ENCODE measurements around the gene RBMS2. TPM values are rescaled to one million over a fixed set of nuclear protein-coding genes. Genes with fewer than 3 reads are reported as not detected.
A peak's percentile ranks its signal among the peaks of the same experiment; 100 is the strongest.
"Not testable (repeated sequence)": the region's sequence is repeated elsewhere in the genome, so short reads cannot be mapped to it uniquely, and the experiment has no call there.

RBMS2 gene
- polyA plus RNA-seq, 3 donors = 36.9 to 47.4 (median 41.8) TPM

DNA sequence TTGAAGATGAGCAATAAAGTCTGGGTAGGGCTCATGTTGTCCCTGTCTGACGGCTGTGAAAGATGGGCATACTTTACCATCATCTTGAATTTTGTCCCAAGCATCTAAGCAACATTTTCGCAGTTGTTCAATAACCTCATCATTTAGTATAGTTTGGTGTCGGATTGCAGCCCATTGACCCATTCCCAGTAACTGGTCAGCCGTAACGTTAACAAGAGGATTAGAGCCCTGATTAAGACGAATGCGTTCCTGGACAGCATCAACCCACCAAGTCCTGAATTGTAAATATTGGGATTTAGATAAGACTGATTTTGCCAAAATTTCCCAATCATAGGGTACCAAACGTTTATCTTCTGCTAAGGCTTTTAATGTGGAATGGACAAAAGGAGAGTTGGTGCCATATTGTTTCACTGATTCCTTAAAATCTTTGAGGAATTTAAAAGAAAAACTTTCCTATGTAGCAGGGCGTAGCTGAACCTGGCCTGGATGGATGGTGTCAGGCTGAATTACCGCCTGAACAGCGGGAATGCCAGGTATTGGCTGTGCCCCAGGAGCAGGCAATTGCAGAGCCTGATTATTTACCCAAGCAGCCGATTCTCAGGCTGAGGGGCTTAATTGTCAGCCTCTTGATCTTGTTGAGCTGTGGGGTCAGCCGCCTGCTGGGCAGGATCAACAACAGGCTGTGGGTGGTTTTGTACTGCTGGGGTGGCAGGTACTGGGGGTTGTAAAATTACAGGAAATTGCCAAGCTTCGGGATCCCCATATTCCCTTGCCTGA is 23.3 kb upstream of the RBMS2 start:
- not testable (repeated sequence) for DNase-seq

- DNase-seq = not testable (repeated sequence)
Observed at GRCh38 chr12:56499452-56499851, 22.2 kb upstream of the RBMS2 start.

DNA sequence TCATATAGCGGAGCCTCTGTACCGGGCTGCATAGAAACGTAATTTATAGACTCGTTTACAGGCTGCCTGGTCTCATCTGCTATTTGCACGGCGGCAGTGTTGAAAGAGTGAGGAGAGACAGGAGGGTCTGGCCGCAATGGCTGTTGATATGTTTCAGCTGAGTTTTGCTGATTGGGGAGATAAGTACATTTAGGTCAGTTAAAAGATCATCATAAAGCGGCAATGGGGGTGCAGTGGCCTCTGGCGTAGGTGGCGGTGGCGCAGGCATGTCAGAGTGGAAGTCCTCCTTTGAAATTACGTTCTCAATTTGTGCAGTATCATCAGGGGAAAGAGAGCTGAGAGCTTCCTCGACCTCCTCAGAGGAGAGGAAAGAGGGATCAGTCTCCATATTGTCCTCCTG is 21.7 kb upstream of the RBMS2 start:
- DNase-seq = not testable (repeated sequence)

- no peak for DNase-seq
Observed at GRCh38 chr12:56510786-56511185, 10.8 kb upstream of the RBMS2 start.

DNA sequence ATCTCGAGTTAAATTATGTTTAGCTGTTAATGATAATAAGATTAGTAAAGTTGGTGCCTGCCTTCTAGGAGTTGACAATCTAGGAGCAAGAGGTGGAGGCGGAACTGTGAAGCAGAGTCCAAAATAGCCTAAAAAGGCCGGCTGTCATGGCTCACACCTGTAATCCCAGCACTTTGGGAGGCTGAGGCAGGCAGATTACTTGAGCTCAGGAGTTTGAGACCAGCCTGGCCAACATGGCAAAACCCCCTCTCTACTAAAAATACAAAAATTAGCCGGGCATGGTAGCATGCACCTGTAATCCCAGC is 7.7 kb upstream of the RBMS2 start:
- not testable (repeated sequence) for DNase-seq

- DNase-seq = no peak
Observed at GRCh38 chr12:56517854-56518253, 3.8 kb upstream of the RBMS2 start.

DNA sequence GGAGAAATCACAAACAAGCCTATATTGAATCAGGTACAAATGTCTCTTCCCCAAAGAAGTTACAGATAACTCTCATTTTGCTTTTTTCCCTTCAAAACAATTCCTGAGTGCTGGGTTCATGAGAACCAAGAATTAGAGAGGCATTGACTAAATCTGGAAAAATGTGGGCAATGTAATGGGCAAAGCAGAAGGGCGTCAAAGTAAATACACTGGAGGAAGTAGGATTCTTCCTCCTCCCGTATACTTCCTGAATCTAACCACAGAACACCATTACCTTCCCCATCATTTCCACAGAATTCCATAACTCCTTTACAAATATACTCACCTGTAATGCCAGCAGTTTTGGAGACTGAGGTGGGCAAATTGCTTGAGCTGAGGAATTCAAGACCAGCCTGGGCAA is 3.0 kb upstream of the RBMS2 start:
- no peak for DNase-seq

DNA sequence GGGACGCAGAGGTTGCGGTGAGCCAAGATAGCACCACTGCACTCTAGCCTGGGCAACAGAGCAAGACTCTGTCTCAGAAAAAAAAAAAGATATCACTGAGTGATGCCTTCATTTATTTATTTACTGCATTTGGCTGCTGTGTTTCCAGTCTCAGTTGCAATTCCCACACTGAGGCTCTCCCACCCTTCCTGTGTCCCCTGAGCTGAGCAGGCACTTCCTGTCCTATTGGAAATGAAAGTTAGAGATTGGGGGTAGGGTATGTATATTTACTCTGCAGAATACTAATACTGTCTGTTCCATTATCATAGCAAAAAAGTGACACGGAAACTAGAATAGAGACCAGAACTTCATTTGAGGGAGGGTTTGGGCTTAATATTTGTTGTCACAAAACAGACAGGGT is 1.6 kb upstream of the RBMS2 start:
- no peak for DNase-seq

DNA sequence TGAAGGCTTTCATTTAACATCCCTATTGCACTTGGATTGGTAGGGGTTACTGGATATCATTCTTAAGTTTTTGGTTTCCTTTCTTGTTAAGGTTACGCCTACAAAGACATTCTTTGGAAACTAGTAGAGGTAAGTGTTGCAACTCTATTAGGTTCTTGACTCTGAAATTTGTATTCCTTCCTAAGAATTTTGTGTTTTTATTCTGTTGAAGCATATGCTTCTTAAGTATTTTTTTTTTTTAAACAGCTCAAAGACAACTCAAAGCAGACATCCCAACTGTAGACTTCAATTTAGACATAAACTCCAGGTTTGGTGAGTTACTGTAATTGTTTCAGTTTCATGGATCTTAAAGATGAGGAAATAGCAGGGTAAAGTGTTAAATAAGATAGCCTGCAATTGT is 1.1 kb upstream of the RBMS2 start:
- no peak for DNase-seq

DNA sequence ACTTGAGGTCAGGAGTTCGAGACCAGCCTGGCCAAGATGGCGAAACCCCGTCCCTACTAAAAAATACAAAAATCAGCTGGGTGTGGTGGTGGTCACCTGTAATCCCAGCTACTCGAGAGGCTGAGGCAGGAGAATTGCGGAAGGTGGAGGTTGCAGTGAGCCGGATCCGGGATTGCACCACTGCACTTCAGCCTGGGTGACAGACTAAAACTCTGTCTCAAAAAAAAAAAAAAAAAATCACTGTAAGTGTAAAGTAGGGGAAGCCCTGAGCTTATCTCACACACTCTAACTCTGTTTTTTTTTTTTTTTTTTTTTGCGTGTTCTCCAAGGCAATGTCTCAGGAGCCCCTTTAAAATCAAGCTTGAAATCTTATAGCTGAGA is 421 bp upstream of the RBMS2 start:
- DNase-seq = no peak

DNA sequence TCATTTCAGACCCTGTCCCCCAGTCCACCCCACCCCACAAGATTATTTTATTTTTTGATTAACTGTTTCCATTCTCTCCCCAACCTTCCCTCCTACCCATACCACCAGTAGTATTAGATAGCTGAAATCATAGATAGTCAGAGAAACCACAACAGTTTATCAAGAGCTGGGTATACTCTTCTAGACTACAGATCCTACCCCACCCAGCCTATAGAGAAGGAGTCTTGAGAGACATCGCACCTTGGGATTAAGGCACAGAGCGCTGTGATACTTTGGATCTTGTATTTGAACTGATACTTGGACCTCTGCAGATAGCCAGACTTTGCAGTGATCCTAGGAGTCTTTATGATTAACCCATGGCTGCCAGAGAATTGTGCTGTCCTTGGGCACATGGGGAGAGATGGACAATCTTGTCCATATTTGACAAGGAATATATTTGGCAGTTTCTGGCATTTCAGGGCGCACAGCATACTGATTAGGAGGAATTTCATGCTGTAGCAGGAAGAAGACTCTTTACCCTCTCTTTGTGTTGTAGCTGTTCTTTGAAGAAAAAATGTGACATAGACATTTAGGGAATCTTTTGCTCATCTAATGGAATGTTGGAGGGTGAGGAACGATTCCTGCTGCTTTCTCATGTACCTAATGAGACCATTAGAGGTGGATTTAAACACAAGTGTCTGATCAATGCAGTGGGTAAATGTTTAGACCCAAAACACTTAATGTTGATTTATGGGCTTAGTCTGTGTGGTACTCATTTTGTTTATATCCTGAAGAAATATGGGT is 982 bp downstream of the RBMS2 start:
- DNase-seq = no peak

GRCh38 chr12:56528846-56529245 is 7.2 kb downstream of the RBMS2 start:
- DNase-seq = no peak

DNA sequence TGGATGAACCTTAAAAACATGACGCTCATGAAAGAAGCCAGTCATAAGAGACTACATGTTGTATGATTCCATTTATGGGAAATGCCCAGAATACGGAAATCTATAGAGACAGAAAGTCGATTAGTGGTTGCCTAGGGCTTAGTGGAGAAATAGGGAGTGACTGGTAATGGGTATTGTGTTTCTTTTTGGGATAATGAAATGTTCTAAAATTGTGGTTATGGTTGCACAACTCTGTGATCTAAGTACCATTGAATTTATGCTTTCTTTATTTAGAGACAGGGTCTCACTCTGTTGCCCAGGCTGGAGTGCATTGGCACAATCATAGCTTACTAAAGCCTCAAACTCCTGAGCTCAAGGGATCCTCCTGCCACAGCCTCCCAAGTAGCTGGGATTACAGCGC is 8.0 kb downstream of the RBMS2 start:
- no peak for DNase-seq

- no peak for DNase-seq
Observed at GRCh38 chr12:56530390-56531055, 8.9 kb downstream of the RBMS2 start.

DNA sequence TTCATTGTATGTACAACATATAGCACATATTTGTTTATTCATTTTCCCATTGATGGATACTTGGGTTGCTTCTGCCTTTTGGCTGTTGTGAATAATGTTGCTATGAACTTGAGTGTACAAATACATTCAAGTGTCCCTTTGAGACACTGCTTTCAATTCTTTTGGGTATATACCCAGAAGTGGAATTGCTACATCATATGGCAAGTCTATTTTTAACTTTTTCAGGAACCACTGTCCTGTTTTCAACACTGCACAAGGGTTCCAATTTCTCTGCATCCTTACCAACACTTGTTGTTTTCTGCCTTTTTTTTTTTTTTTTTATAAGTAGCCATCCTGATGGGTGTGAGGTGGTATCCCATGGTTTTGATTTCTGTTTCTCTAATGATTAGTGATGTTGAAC is 15.9 kb downstream of the RBMS2 start:
- DNase-seq = no peak

- DNase-seq = no peak
Observed at GRCh38 chr12:56541631-56542030, 20.0 kb downstream of the RBMS2 start.

DNA sequence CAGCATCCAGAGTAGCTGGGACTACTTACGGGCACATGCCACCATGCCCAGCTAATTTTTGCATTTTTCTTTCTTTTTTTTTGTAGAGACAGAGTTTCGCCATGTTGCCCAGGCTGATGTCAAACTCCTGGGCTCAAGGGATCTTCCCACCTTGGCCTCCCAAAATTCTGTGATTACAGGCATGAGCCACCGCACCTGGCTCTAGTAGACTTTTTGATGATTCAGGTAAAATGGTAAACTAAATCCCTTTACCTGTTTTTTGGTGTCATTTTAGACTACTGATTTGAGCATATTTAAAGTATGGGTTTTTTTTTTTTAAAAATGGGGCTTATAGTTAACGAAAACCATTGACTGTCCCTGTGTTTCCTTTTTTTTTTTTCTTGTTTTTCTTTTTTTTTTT is 20.5 kb downstream of the RBMS2 start:
- DNase-seq = no peak

DNA sequence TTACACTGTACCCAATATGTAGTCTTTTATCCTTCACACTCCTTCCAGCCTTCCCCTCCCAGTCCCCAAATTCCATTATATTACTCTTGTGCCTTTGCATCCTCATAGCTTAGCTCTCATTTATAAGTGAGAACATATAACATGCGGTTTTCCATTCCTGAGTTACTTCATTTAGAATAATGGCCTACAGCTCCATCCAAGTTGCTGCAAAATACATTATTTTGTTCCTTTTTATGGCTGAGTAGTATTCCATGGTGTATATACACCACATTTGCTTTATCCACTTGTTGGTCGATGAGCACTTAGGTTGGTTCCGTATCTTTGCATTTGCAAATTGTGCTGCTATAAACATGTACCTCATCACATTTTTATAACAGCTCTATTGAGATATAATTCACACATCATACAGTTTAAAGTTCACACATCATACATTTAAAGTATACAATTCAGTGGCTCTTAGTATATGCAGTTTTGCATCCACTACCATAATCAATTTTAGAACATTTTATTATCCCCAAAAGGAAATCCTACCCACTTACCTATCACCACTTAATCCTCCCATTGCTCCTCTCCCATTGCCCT is 23.5 kb downstream of the RBMS2 start:
- DNase-seq = no peak

DNA sequence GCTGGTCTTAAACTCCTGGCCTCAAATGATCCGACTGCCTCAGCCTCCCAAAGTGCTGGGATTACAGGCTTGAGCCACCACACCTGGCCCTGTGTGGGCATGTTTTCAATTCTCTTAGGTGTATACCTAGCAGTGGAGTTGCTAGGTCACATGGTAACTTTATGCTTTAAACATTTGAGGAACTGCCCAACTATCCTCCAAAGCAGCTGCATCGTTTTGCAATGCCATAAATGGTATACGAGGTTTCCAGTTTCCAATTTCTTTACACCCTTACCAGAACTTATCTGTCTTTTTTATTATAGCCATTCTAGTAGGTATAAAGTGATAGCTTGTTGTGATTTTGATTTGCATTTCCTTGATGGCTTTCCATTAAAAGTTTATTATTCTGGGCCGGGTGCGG is 25.1 kb downstream of the RBMS2 start:
- DNase-seq = no peak

DNA sequence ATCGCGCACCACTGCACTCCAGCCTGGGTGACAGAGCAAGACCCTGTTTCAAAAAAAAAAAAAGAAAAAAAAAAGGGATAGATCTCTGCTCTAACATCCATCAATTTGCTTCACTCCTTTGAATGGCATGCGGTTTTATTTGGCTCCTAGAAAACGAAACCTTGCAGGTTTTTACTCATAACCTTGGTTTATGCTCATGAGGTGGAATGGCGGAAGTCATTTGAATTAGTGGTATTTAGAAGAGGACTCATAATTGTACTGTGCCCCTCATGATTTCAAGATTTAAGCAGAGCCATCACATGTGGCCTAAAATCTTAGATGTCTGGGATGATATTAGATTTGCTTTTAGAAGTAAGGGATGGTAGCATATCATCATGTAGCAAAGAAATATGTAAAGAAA is 29.4 kb downstream of the RBMS2 start:
- no peak for DNase-seq

DNA sequence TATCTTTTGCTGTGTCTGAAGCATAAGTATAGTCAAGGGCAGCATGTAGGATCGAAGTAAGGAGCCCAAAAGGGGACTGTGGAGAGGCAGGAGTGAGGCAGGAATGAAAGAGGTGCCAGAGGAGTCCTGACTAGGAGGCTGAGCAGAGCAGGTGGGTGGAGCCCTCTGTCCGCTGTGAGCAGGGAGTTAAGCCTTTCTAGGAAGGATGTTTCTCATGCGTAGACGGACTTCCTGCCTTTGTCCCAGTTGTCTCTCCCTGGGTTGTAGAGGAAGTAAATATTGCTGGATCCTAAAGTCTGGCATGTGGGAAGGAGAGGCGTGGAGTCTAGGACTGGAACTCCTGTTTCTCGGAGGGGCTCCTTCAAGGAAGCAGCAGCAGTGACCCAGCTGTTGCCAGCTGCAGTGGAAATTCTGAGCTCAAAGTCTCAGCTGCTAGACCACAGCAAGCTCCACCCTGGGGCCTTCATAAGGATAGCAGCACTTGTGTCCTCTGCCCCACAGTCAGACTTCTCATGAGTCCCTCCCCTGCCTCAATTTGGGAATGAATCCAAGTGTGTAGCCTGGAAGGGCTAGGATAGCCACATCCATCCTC is 44.0 kb downstream of the RBMS2 start:
- DNase-seq = peak; percentile 93

DNA sequence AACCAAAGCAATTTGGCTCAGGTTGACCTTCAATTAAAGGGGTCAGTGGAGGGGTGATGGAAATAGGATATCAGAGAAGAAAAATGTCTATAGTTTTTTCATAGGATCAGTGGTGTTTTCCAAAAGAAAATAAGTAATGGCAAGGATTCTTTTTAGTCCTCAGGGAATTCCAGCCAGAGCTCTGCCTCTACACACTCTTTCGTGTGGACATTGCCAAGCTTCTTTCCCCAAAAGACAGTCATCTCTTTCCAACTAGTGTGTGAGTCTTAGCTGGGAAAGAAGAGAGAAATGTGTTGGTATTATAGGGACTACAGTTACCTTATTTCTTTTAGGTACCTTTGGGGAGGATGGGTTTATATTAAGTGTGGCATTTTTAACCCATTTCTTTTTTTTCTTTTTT is 46.5 kb downstream of the RBMS2 start:
- no peak for DNase-seq
